Thyroid gland (tissue), 4 donors: ENCODE measurements around the gene FAM219B.

Source experiments
- CTCF ChIP-seq, 6 experiments: fragments of 200-600 bp in 3 of 6; fragments of 450-650 bp in 3 of 6; sonication (generic) in 3 of 6; IDR thresholded peaks; one replicate each; pipeline ENCODE4 v1.5.1; 2016 to 2019; ENCODE audit warnings: antibody characterized with exemption in 6 of 6, mild to moderate bottlenecking in 2 of 6, inconsistent platforms in 1 of 6, moderate library complexity in 1 of 6
- POLR2A ChIP-seq, 2 donors: fragments of 450-650 bp; IDR thresholded peaks; one replicate each; pipeline ENCODE4 v1.6.1; 2017; ENCODE audit warnings: antibody characterized with exemption in 2 of 2, mild to moderate bottlenecking in 2 of 2, moderate library complexity in 1 of 2

DNA sequence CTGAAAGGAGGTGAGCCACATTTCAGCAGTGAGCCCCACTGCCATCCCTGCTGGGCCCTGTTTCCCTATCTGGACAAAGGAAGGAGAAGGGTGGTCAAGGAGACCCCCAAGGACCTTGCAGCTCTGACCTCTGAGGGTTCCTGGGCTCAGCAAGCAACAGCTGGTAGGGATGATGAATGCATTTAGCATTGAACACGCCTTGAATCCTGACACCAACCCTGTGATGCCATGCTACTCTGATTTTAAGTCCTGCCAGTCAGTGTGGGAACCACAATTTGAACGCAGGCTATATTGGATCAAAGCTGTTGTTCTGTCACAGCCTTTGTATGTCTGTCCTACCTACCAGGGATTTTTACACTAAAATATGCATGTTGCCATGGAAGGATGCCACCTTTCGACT is 10.3 kb downstream of the FAM219B start:
- TF ChIP-seq CTCF (IDR thresholded peaks at IDR 0.05) = no peak
- no peak for TF ChIP-seq POLR2A (IDR thresholded peaks at IDR 0.05)
